Peyer's patch (tissue), 4 donors: Measurements from ENCODE around the gene CHEK1. TPM values are rescaled to one million over a fixed set of nuclear protein-coding genes. Genes with fewer than 3 reads are reported as not detected.

Experiments used
- DNase-seq, 3 donors: peaks; one replicate each; pipeline ENCODE4 v3.0.0-alpha.2; 2017 to 2019
- H3K27ac ChIP-seq, 4 donors: fragments of 200-600 bp; sonication (generic); one replicate each; pipeline ENCODE4 v1.5.1; 2016 to 2019
- H3K27me3 ChIP-seq, 2 donors: fragments of 200-600 bp; sonication (generic); one replicate each; pipeline ENCODE4 v1.5.1; 2019
- H3K36me3 ChIP-seq, 3 donors: fragments of 200-600 bp; sonication (generic); one replicate each; pipeline ENCODE4 v1.5.1; 2016 to 2019
- H3K4me1 ChIP-seq, 4 donors: fragments of 200-600 bp; sonication (generic); one replicate each; pipeline ENCODE4 v1.5.1; 2016 to 2019
- H3K4me3 ChIP-seq, 4 donors: fragments of 200-600 bp; sonication (generic); 1 replicate in 3 of 4; 2 replicates in 1 of 4; pipeline ENCODE4 v1.5.1; 2016 to 2019; ENCODE audit warnings: mild to moderate bottlenecking in 1 of 4
- H3K9me3 ChIP-seq, 4 donors: fragments of 200-600 bp; sonication (generic); one replicate each; pipeline ENCODE4 v1.5.1; 2016 to 2019; ENCODE audit warnings: mild to moderate bottlenecking in 1 of 4
- CTCF ChIP-seq, 6 experiments: fragments of 450-650 bp in 4 of 6; fragments of 200-600 bp in 2 of 6; sonication (generic) in 1 of 6; IDR thresholded peaks; one replicate each; pipeline ENCODE4 v1.5.1; 2017 to 2019; ENCODE audit warnings: antibody characterized with exemption in 6 of 6, mild to moderate bottlenecking in 3 of 6, moderate library complexity in 1 of 6
- POLR2A ChIP-seq, 2 donors: fragments of 450-650 bp; IDR thresholded peaks; one replicate each; pipeline ENCODE4 v1.5.1; 2017; ENCODE audit warnings: antibody characterized with exemption in 2 of 2, mild to moderate bottlenecking in 2 of 2, moderate library complexity in 2 of 2
- total RNA-seq, 4 donors: library from RNA; depleted of rRNA; stranded (reverse); fragments of >200 nt; gene quantifications; one replicate each; pipeline ENCODE4 v1.1.0, GENCODE V29; 2016

The CHEK1 gene
- total RNA-seq, 4 donors from 2014 or later = 4.2 to 13.2 (median 6.3) TPM

GRCh38 chr11:125609545-125609944 is 15.4 kb upstream of the CHEK1 start:
- no peak for DNase-seq
- H3K27ac ChIP-seq = no peak overlapping the region
- H3K36me3 ChIP-seq = peaks cover 0 to 100% (median 0%) of the 10 kb centered on the region in 3 donors
- H3K4me1 ChIP-seq = no peaks in the 10 kb centered on the region
- H3K27me3 ChIP-seq = no peaks in the 10 kb centered on the region
- TF ChIP-seq POLR2A (IDR thresholded peaks at IDR 0.05) (no peak), CTCF (IDR thresholded peaks at IDR 0.05) (no peak)
- H3K9me3 ChIP-seq = no peaks in the 10 kb centered on the region
- no peak overlapping the region for H3K4me3 ChIP-seq

GRCh38 chr11:125618383-125618782 is 6.6 kb upstream of the CHEK1 start:
- H3K4me1 ChIP-seq = no peaks in the 10 kb centered on the region
- H3K9me3 ChIP-seq = no peaks in the 10 kb centered on the region
- no peak overlapping the region for H3K27ac ChIP-seq
- TF ChIP-seq POLR2A (IDR thresholded peaks at IDR 0.05) (no peak), CTCF (IDR thresholded peaks at IDR 0.05) (no peak)
- peaks cover 0 to 84% (median 0%) of the 10 kb centered on the region in 3 donors for H3K36me3 ChIP-seq
- no peak overlapping the region for H3K4me3 ChIP-seq
- DNase-seq = no peak
- H3K27me3 ChIP-seq = no peaks in the 10 kb centered on the region

GRCh38 chr11:125621995-125622394 is 3.0 kb upstream of the CHEK1 start:
- H3K4me3 ChIP-seq = no peak overlapping the region
- peaks cover 0 to 9% (median 1%) of the 10 kb centered on the region in 4 donors for H3K4me1 ChIP-seq
- DNase-seq = no peak
- H3K27ac ChIP-seq = no peak overlapping the region
- no peak for TF ChIP-seq CTCF (IDR thresholded peaks at IDR 0.05)
- no peak for TF ChIP-seq POLR2A (IDR thresholded peaks at IDR 0.05)
- H3K9me3 ChIP-seq = no peaks in the 10 kb centered on the region
- H3K27me3 ChIP-seq = no peaks in the 10 kb centered on the region
- H3K36me3 ChIP-seq = peaks cover 0 to 48% (median 0%) of the 10 kb centered on the region in 3 donors

GRCh38 chr11:125623064-125623463 is 1.9 kb upstream of the CHEK1 start:
- Histone ChIP-seq H3K4me3 (no peak overlapping the region), H3K4me1 (peaks cover 0 to 9% (median 1%) of the 10 kb centered on the region in 4 donors), H3K27me3 (no peaks in the 10 kb centered on the region), H3K9me3 (no peaks in the 10 kb centered on the region), H3K36me3 (peaks cover 0 to 37% (median 0%) of the 10 kb centered on the region in 3 donors), H3K27ac (no peak overlapping the region)
- no peak for TF ChIP-seq CTCF (IDR thresholded peaks at IDR 0.05)
- TF ChIP-seq POLR2A (IDR thresholded peaks at IDR 0.05) = no peak
- no peak for DNase-seq

- peak overlapping the region; percentile 58 to 86 (median 72) for H3K4me3 ChIP-seq
- no peaks in the 10 kb centered on the region for H3K9me3 ChIP-seq
- H3K27me3 ChIP-seq = no peaks in the 10 kb centered on the region
- H3K27ac ChIP-seq = peak overlapping the region; percentile 88 to 98 (median 92)
- TF ChIP-seq CTCF (IDR thresholded peaks at IDR 0.05) (peak in 1 of 6 experiments; percentile 31), POLR2A (IDR thresholded peaks at IDR 0.05) (no peak)
- H3K4me1 ChIP-seq = peaks cover 0 to 9% (median 1%) of the 10 kb centered on the region in 4 donors
- no peak for DNase-seq
- peaks cover 0 to 16% (median 0%) of the 10 kb centered on the region in 3 donors for H3K36me3 ChIP-seq
These were observed 264 bp downstream of the CHEK1 start for GRCh38 chr11:125625225-125625629.
